Activated CD4-positive, alpha-beta memory T cell treated with anti-CD3 and anti-CD28 coated beads for 36 hours (primary cell): Measurements from ENCODE around the gene DDIT4. TPM values are rescaled to one million over a fixed set of nuclear protein-coding genes. Genes with fewer than 3 reads are reported as not detected.
A peak's percentile ranks its signal among the peaks of the same experiment; 100 is the strongest.

Experiments
- CTCF ChIA-PET: fragments of 350-600 bp; sonication (Branson Sonifier 250); formaldehyde crosslinking; loops from one replicate; lab custom pipeline; 2021; ENCODE audit warnings: antibody characterized with exemption, inconsistent platforms; lab: Charles Lee
- POLR2A ChIA-PET: fragments of 350-600 bp; sonication (Branson Sonifier 250); formaldehyde crosslinking; loops from one replicate; lab custom pipeline; 2021; ENCODE audit warnings: antibody characterized with exemption; lab: Charles Lee
- DNase-seq: peaks from one replicate; pipeline ENCODE4 v3.0.0-alpha.2; 2020
- H3K27ac Mint-ChIP-seq: one replicate; pipeline ENCODE4 v1.8.0; 2021; ENCODE audit warnings: mixed read lengths
- H3K27me3 Mint-ChIP-seq: one replicate; pipeline ENCODE4 v1.8.0; 2021; ENCODE audit warnings: mixed read lengths
- H3K36me3 Mint-ChIP-seq: one replicate; pipeline ENCODE4 v1.8.0; 2021; ENCODE audit warnings: mixed read lengths
- H3K4me1 Mint-ChIP-seq: one replicate; pipeline ENCODE4 v1.8.0; 2021; ENCODE audit warnings: low read depth, mixed read lengths
- H3K4me3 Mint-ChIP-seq: one replicate; pipeline ENCODE4 v1.8.0; 2021; ENCODE audit warnings: mild to moderate bottlenecking, mixed read lengths
- H3K9me3 Mint-ChIP-seq: one replicate; pipeline ENCODE4 v1.8.0; 2021; ENCODE audit warnings: mixed read lengths
- intact Hi-C: fragments of 100-400 bp; cut with micrococcal nuclease; formaldehyde crosslinking; loops from one replicate; pipeline ENCODE4 v1.15.1; 2023
- total RNA-seq, 2 experiments: library from RNA; stranded (reverse); gene quantifications; one replicate each; pipeline ENCODE4 v1.2.3, GENCODE V29; 2021

DDIT4 gene
- total RNA-seq, 2 experiments from 2014 or later, result 637 TPM

- no peaks in the 10 kb centered on the region for H3K36me3 Mint-ChIP-seq
- no peak overlapping the region for H3K4me3 Mint-ChIP-seq
- H3K27ac Mint-ChIP-seq, result peak overlapping the region; percentile 65
- no peaks in the 10 kb centered on the region for H3K27me3 Mint-ChIP-seq
- peaks cover 67% of the 10 kb centered on the region for H3K4me1 Mint-ChIP-seq
- no peaks in the 10 kb centered on the region for H3K9me3 Mint-ChIP-seq
- DNase-seq, result no peak
- ChIA-PET POLR2A (no interaction called here), CTCF (interaction anchor here (1.1 to 1.7 kb wide), 2 partner anchors 24 to 86 kb away, joined by 3 to 4 read pairs; no protein-coding TSS in a partner anchor)
- intact Hi-C loops, result no loop called here
Measured at GRCh38 chr10:72250666-72251065, 23.1 kb upstream of the DDIT4 start.

GRCh38 chr10:72251635-72252034 is 22.1 kb upstream of the DDIT4 start:
- POLR2A ChIA-PET, result interaction anchor here (0.6 kb wide), 1 partner anchor 38 kb away, joined by 3 read pairs; no protein-coding TSS in a partner anchor
- no peak overlapping the region for H3K4me3 Mint-ChIP-seq
- CTCF ChIA-PET, result interaction anchor here (1.7 kb wide), 1 partner anchor 23 kb away, joined by 4 read pairs; no protein-coding TSS in a partner anchor
- no peaks in the 10 kb centered on the region for H3K27me3 Mint-ChIP-seq
- no peak for DNase-seq
- H3K9me3 Mint-ChIP-seq, result no peaks in the 10 kb centered on the region
- H3K4me1 Mint-ChIP-seq, result peaks cover 64% of the 10 kb centered on the region
- H3K27ac Mint-ChIP-seq, result peak overlapping the region; percentile 56
- intact Hi-C loops, result no loop called here
- H3K36me3 Mint-ChIP-seq, result no peaks in the 10 kb centered on the region

- ChIA-PET POLR2A (interaction anchor here (0.9 to 1.7 kb wide), 3 partner anchors 8 to 22 kb away, joined by 3 to 5 read pairs (median 3); partner anchors contain the start of gene DDIT4), CTCF (interaction anchor here (1.0 to 1.7 kb wide), 4 partner anchors 31 to 87 kb away, joined by 3 to 5 read pairs (median 4); no protein-coding TSS in a partner anchor)
- Mint-ChIP-seq H3K27me3 (no peaks in the 10 kb centered on the region), H3K27ac (peak overlapping the region; percentile 69), H3K4me1 (peaks cover 61% of the 10 kb centered on the region), H3K4me3 (no peak overlapping the region), H3K9me3 (no peaks in the 10 kb centered on the region), H3K36me3 (no peaks in the 10 kb centered on the region)
- no peak for DNase-seq
- intact Hi-C loops, result no loop called here
Measured at GRCh38 chr10:72252972-72253371, 20.8 kb upstream of the DDIT4 start.

- H3K36me3 Mint-ChIP-seq, result no peaks in the 10 kb centered on the region
- no peak for DNase-seq
- H3K4me3 Mint-ChIP-seq, result no peak overlapping the region
- peak overlapping the region; percentile 69 for H3K27ac Mint-ChIP-seq
- ChIA-PET POLR2A (interaction anchor here (1.4 to 1.7 kb wide), 2 partner anchors 20 to 21 kb away, joined by 3 to 5 read pairs; partner anchors contain the start of gene DDIT4), CTCF (interaction anchor here (1.0 to 1.7 kb wide), 5 partner anchors 21 to 87 kb away, joined by 3 to 5 read pairs (median 4); no protein-coding TSS in a partner anchor)
- H3K27me3 Mint-ChIP-seq, result no peaks in the 10 kb centered on the region
- intact Hi-C loops, result no loop called here
- H3K4me1 Mint-ChIP-seq, result peaks cover 58% of the 10 kb centered on the region
- no peaks in the 10 kb centered on the region for H3K9me3 Mint-ChIP-seq
Measured at GRCh38 chr10:72253578-72253977, 20.1 kb upstream of the DDIT4 start.

GRCh38 chr10:72254813-72255568 is 18.7 kb upstream of the DDIT4 start:
- H3K36me3 Mint-ChIP-seq, result no peaks in the 10 kb centered on the region
- CTCF ChIA-PET, result interaction anchor here (0.7 to 1.7 kb wide), 5 partner anchors 20 to 129 kb away, joined by 3 to 4 read pairs (median 4); no protein-coding TSS in a partner anchor
- no peaks in the 10 kb centered on the region for H3K9me3 Mint-ChIP-seq
- intact Hi-C loops, result no loop called here
- H3K4me3 Mint-ChIP-seq, result peak overlapping the region; percentile 52
- no peaks in the 10 kb centered on the region for H3K27me3 Mint-ChIP-seq
- DNase-seq, result peak; percentile 55
- H3K27ac Mint-ChIP-seq, result peak overlapping the region; percentile 86
- POLR2A ChIA-PET, result interaction anchor here (0.6 to 1.6 kb wide), 6 partner anchors 9 to 579 kb away, joined by 3 to 6 read pairs (median 4); partner anchors contain the start of gene DDIT4
- peaks cover 63% of the 10 kb centered on the region for H3K4me1 Mint-ChIP-seq

GRCh38 chr10:72255977-72256729 is 17.6 kb upstream of the DDIT4 start:
- DNase-seq, result no peak
- Mint-ChIP-seq H3K4me1 (peaks cover 63% of the 10 kb centered on the region), H3K27me3 (no peaks in the 10 kb centered on the region), H3K9me3 (no peaks in the 10 kb centered on the region), H3K4me3 (no peak overlapping the region), H3K27ac (peak overlapping the region; percentile 51), H3K36me3 (no peaks in the 10 kb centered on the region)
- CTCF ChIA-PET, result interaction anchor here (0.8 to 1.7 kb wide), 4 partner anchors 10 to 81 kb away, joined by 3 to 4 read pairs (median 3); partner anchors contain the start of gene ANAPC16
- POLR2A ChIA-PET, result interaction anchor here (1.2 to 1.6 kb wide), 2 partner anchors 17 to 48 kb away, joined by 3 to 6 read pairs; partner anchors contain the start of gene DDIT4
- intact Hi-C loops, result no loop called here

- Mint-ChIP-seq H3K4me3 (no peak overlapping the region), H3K4me1 (peaks cover 68% of the 10 kb centered on the region), H3K27ac (peak overlapping the region; percentile 74), H3K27me3 (no peaks in the 10 kb centered on the region), H3K36me3 (no peaks in the 10 kb centered on the region), H3K9me3 (no peaks in the 10 kb centered on the region)
- intact Hi-C loops, result no loop called here
- CTCF ChIA-PET, result interaction anchor here (0.7 to 1.7 kb wide), 4 partner anchors 17 to 208 kb away, joined by 3 to 4 read pairs (median 3); partner anchors contain the start of gene ANAPC16
- POLR2A ChIA-PET, result interaction anchor here (0.6 to 1.2 kb wide), 2 partner anchors 47 to 69 kb away, joined by 3 read pairs; no protein-coding TSS in a partner anchor
- DNase-seq, result peak; percentile 44
Measured at GRCh38 chr10:72257051-72257892, 16.5 kb upstream of the DDIT4 start.

- Mint-ChIP-seq H3K27me3 (peaks cover under 1% of the 10 kb centered on the region), H3K9me3 (no peaks in the 10 kb centered on the region), H3K27ac (peak overlapping the region; percentile 56), H3K4me3 (no peak overlapping the region), H3K36me3 (no peaks in the 10 kb centered on the region), H3K4me1 (peaks cover 61% of the 10 kb centered on the region)
- CTCF ChIA-PET, result interaction anchor here (1.0 to 3.1 kb wide), 3 partner anchors 16 to 68 kb away, joined by 3 to 43 read pairs (median 3); partner anchors contain the start of genes ANAPC16 and DDIT4
- intact Hi-C loops, result no loop called here
- POLR2A ChIA-PET, result interaction anchor here (1.0 to 7.4 kb wide), 5 partner anchors 11 to 39 kb away, joined by 3 to 142 read pairs (median 7); partner anchors contain the start of gene DDIT4
- no peak for DNase-seq
Measured at GRCh38 chr10:72258617-72259016, 15.1 kb upstream of the DDIT4 start.

- Mint-ChIP-seq H3K27me3 (peaks cover 2% of the 10 kb centered on the region), H3K4me1 (peaks cover 67% of the 10 kb centered on the region), H3K9me3 (no peaks in the 10 kb centered on the region), H3K36me3 (no peaks in the 10 kb centered on the region), H3K27ac (peak overlapping the region; percentile 99), H3K4me3 (peak overlapping the region; percentile 84)
- intact Hi-C loops, result loop anchor here (5.0 kb wide), 1 partner anchor 177 kb away; no protein-coding TSS in a partner anchor
- DNase-seq, result peak; percentile 43
- POLR2A ChIA-PET, result interaction anchor here (0.7 to 7.4 kb wide), 14 partner anchors 9 to 96 kb away, joined by 3 to 142 read pairs (median 8); partner anchors contain the start of genes DDIT4 and DNAJB12
- CTCF ChIA-PET, result interaction anchor here (0.7 to 3.1 kb wide), 10 partner anchors 12 to 211 kb away, joined by 3 to 43 read pairs (median 4); partner anchors contain the start of genes ANAPC16 and DDIT4
Measured at GRCh38 chr10:72259491-72260238, 14.1 kb upstream of the DDIT4 start.
